Natural killer cell (primary cell): Measurements from ENCODE around the gene HPX. TPM values are rescaled to one million over a fixed set of nuclear protein-coding genes. Genes with fewer than 3 reads are reported as not detected.

Experiments
- ATAC-seq, 3 donors: fragments of 150-1000 bp in 2 of 3; fragments of 200-7000 bp in 1 of 3; cut with Tn5 transposase; 1 replicate in 1 of 3; 2 replicates in 2 of 3; pipeline ENCODE4 v1.10.0; 2021; ENCODE audit warnings: mild to moderate bottlenecking in 2 of 3, moderate library complexity in 2 of 3
- DNase-seq, 2 donors: peaks; one replicate each; pipeline versions ENCODE4 v3.0.0 to v3.0.0-alpha.2; 2013 to 2021; ENCODE audit warnings: mixed read lengths in 1 of 2
- H3K27ac ChIP-seq: one replicate; pipeline ENCODE4 v1.5.1; 2013; ENCODE audit warnings: mild to moderate bottlenecking, low read length
- H3K27me3 ChIP-seq: one replicate; pipeline ENCODE4 v1.6.1; 2013; ENCODE audit warnings: low read length; ENCODE audit not compliant: control insufficient read depth, insufficient read depth
- H3K36me3 ChIP-seq: one replicate; pipeline ENCODE4 v1.6.1; 2013; ENCODE audit warnings: low read length; ENCODE audit not compliant: control insufficient read depth, insufficient read depth
- H3K4me1 ChIP-seq: one replicate; pipeline ENCODE4 v1.6.1; 2013; ENCODE audit warnings: low read length; ENCODE audit not compliant: control insufficient read depth, insufficient read depth
- H3K4me3 ChIP-seq: one replicate; pipeline ENCODE4 v1.5.1; 2013; ENCODE audit warnings: low read length
- H3K9me3 ChIP-seq: one replicate; pipeline ENCODE4 v1.6.1; 2013; ENCODE audit warnings: low read length; ENCODE audit not compliant: control insufficient read depth, insufficient read depth
- H3K27ac Mint-ChIP-seq, 2 donors: one replicate each; pipeline ENCODE4 v1.8.0; 2022; ENCODE audit warnings: mild to moderate bottlenecking in 2 of 2, mixed read lengths in 2 of 2, moderate library complexity in 1 of 2
- H3K27me3 Mint-ChIP-seq, 2 donors: one replicate each; pipeline ENCODE4 v1.8.0; 2022; ENCODE audit warnings: low read depth in 2 of 2, mixed read lengths in 2 of 2
- H3K36me3 Mint-ChIP-seq: one replicate; pipeline ENCODE4 v1.8.0; 2022; ENCODE audit warnings: mixed read lengths
- H3K4me1 Mint-ChIP-seq, 2 donors: one replicate each; pipeline ENCODE4 v1.8.0; 2022; ENCODE audit warnings: mixed read lengths in 2 of 2
- H3K4me3 Mint-ChIP-seq: one replicate; pipeline ENCODE4 v1.8.0; 2022; ENCODE audit warnings: mild to moderate bottlenecking, moderate library complexity, mixed read lengths
- H3K9me3 Mint-ChIP-seq, 2 donors: one replicate each; pipeline ENCODE4 v1.8.0; 2022; ENCODE audit warnings: mixed read lengths in 2 of 2
- WGBS: methylation state at CpG from one replicate; pipeline ENCODE4 v1.1.7; 2013; ENCODE audit warnings: missing lambda C conversion rate; ENCODE audit not compliant: insufficient coverage; 5-methylcytosine and 5-hydroxymethylcytosine counted together
- intact Hi-C: fragments of 100-400 bp; cut with micrococcal nuclease; formaldehyde crosslinking; loops from one replicate; pipeline ENCODE4 v1.14.2; 2022
- total RNA-seq, 4 donors: library from RNA; stranded (reverse); fragments of 120-200 nt in 1 of 4; gene quantifications; one replicate each; pipeline versions ENCODE4 v1.2.3 to v1.2.4, GENCODE V29; 2013 to 2022
- TF ChIP-seq, protein P1 (sequence below): fragments of 200-600 bp; IDR thresholded peaks from one replicate; pipeline ENCODE4 v1.8.0; 2022; ENCODE audit warnings: antibody characterized with exemption

The HPX gene
- total RNA-seq, 3 donors from 2014 or later (not counting 1 experiment from before 2014, with no cell fraction given), result 0.35 to 1.5 (median 0.98) TPM

DNA sequence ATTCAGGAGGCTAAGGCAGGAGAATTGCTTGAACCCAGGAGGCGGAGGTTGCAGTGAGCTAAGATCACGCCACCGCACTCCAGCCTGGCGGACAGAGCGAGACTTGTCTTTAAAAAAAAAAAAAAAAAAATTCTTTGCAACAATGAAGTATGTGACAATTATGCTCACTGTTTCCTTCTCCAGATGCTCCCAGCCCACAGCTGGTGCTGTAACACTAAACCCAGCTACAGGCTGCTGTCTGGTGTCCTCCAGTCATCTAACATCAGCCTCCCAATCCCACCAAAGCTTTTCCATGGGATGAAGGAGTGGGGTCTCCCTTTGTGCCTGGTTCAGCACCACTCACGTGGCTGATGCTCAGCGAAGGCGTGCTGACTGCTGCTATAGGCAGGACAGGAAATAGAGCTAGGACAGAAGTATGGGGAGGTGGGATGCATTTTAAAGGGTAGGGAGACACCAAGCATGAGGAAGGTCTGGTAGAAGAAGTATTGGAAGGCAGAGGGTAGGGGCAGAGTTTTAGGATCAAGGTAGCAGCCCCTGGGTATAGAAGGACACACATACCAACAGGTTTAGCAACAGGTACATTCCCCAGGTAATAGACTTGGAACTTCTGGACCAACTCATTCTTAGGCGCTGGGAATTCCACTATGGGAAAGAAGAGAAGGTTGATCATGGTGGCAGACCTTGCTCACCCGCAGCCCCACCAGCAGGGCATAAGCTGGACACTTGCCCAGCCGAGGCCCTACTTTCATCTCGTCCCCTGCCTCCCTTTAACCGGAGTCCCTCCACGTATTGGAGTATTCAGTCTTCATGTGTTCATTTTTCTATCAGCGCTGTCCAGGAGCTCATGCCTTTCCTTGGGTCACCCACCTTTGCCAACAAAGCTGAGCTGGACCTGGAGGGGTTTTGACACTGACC is 40.1 kb downstream of the HPX start:
- Mint-ChIP-seq H3K4me3 (no peak overlapping the region), H3K36me3 (no peaks in the 10 kb centered on the region), H3K4me1 (peaks cover 29 to 48% of the 10 kb centered on the region in 2 donors), H3K9me3 (no peaks in the 10 kb centered on the region), H3K27me3 (no peaks in the 10 kb centered on the region), H3K27ac (peak overlapping the region; percentile 50 to 99)
- no peak for ATAC-seq
- H3K27me3 ChIP-seq, result no peaks in the 10 kb centered on the region
- no peak overlapping the region for H3K4me3 ChIP-seq
- TF ChIP-seq, protein P1, sequence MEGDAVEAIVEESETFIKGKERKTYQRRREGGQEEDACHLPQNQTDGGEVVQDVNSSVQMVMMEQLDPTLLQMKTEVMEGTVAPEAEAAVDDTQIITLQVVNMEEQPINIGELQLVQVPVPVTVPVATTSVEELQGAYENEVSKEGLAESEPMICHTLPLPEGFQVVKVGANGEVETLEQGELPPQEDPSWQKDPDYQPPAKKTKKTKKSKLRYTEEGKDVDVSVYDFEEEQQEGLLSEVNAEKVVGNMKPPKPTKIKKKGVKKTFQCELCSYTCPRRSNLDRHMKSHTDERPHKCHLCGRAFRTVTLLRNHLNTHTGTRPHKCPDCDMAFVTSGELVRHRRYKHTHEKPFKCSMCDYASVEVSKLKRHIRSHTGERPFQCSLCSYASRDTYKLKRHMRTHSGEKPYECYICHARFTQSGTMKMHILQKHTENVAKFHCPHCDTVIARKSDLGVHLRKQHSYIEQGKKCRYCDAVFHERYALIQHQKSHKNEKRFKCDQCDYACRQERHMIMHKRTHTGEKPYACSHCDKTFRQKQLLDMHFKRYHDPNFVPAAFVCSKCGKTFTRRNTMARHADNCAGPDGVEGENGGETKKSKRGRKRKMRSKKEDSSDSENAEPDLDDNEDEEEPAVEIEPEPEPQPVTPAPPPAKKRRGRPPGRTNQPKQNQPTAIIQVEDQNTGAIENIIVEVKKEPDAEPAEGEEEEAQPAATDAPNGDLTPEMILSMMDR, result no peak
- H3K4me1 ChIP-seq, result peaks cover 46% of the 10 kb centered on the region
- DNase-seq, result no peak
- intact Hi-C loops, result no loop called here
- peaks cover 5% of the 10 kb centered on the region for H3K36me3 ChIP-seq
- H3K9me3 ChIP-seq, result no peaks in the 10 kb centered on the region
- peak overlapping the region; percentile 3 for H3K27ac ChIP-seq
- WGBS, result 98% methylated on average over 15 of the region's 15 CpGs

GRCh38 chr11:6397636-6398035 is 43.2 kb downstream of the HPX start:
- ATAC-seq (no peak), DNase-seq (no peak)
- Histone ChIP-seq H3K9me3 (no peaks in the 10 kb centered on the region), H3K27ac (no peak overlapping the region), H3K4me1 (peaks cover 18% of the 10 kb centered on the region), H3K36me3 (peaks cover 27% of the 10 kb centered on the region), H3K27me3 (no peaks in the 10 kb centered on the region), H3K4me3 (no peak overlapping the region)
- H3K27me3 Mint-ChIP-seq, result no peaks in the 10 kb centered on the region
- no peak overlapping the region for H3K4me3 Mint-ChIP-seq
- TF ChIP-seq, protein P1, result no peak
- no peaks in the 10 kb centered on the region for H3K9me3 Mint-ChIP-seq
- H3K4me1 Mint-ChIP-seq, result peaks cover 16 to 33% of the 10 kb centered on the region in 2 donors
- H3K36me3 Mint-ChIP-seq, result no peaks in the 10 kb centered on the region
- intact Hi-C loops, result loop anchor here (10.0 kb wide), 1 partner anchor 217 kb away; the partner anchor contains the start of genes TAF10 and TPP1
- 92% methylated on average over 3 of the region's 3 CpGs for WGBS
- no peak overlapping the region for H3K27ac Mint-ChIP-seq

- no peak overlapping the region for H3K27ac ChIP-seq
- H3K27ac Mint-ChIP-seq, result no peak overlapping the region
- no peak overlapping the region for H3K4me3 Mint-ChIP-seq
- H3K9me3 Mint-ChIP-seq, result no peaks in the 10 kb centered on the region
- H3K27me3 ChIP-seq, result no peaks in the 10 kb centered on the region
- no peaks in the 10 kb centered on the region for H3K36me3 Mint-ChIP-seq
- peaks cover 15% of the 10 kb centered on the region for H3K4me1 ChIP-seq
- 80% methylated on average over 1 of the region's 1 CpG for WGBS
- no peak for ATAC-seq
- H3K27me3 Mint-ChIP-seq, result no peaks in the 10 kb centered on the region
- DNase-seq, result no peak
- TF ChIP-seq, protein P1, result no peak
- peaks cover 27% of the 10 kb centered on the region for H3K36me3 ChIP-seq
- intact Hi-C loops, result loop anchor here (10.0 kb wide), 1 partner anchor 218 kb away; the partner anchor contains the start of genes TAF10 and TPP1
- no peak overlapping the region for H3K4me3 ChIP-seq
- H3K9me3 ChIP-seq, result no peaks in the 10 kb centered on the region
- peaks cover 13 to 31% of the 10 kb centered on the region in 2 donors for H3K4me1 Mint-ChIP-seq
Observed at GRCh38 chr11:6397156-6397555, 43.6 kb downstream of the HPX start.
